KMS-11 (cell line): Measurements from ENCODE around the gene DISC1.
"Not testable (repeated sequence)": the region's sequence is repeated elsewhere in the genome, so short reads cannot be mapped to it uniquely, and the experiment has no call there.

Experiments
- H2AFZ ChIP-seq: fragments of 200-600 bp; sonication (generic); 2 replicates; pipeline ENCODE4 v1.6.1; 2016; ENCODE audit warnings: antibody characterized with exemption, mixed run types, low read depth
- H3K27ac ChIP-seq: fragments of 200-600 bp; sonication (generic); 2 replicates; pipeline ENCODE4 v1.6.1; 2016; ENCODE audit warnings: mild to moderate bottlenecking, mixed run types
- H3K27me3 ChIP-seq: fragments of 200-600 bp; sonication (generic); 2 replicates; pipeline ENCODE4 v1.6.1; 2017; ENCODE audit warnings: mild to moderate bottlenecking, low read depth, mixed run types, moderate library complexity; ENCODE audit not compliant: insufficient read depth
- H3K36me3 ChIP-seq: fragments of 200-600 bp; sonication (generic); 2 replicates; pipeline ENCODE4 v1.6.1; 2017; ENCODE audit warnings: mild to moderate bottlenecking, mixed run types; ENCODE audit not compliant: insufficient read depth
- H3K4me1 ChIP-seq: fragments of 200-600 bp; sonication (generic); 2 replicates; pipeline ENCODE4 v1.6.1; 2016; ENCODE audit warnings: mild to moderate bottlenecking, low read depth, mixed run types; ENCODE audit not compliant: poor library complexity, severe bottlenecking
- H3K4me2 ChIP-seq: fragments of 200-600 bp; sonication (generic); 2 replicates; pipeline ENCODE4 v1.7.0; 2016; ENCODE audit warnings: mild to moderate bottlenecking, mixed run types
- H3K4me3 ChIP-seq: fragments of 200-600 bp; sonication (generic); IDR thresholded peaks from 2 replicates; pipeline ENCODE4 v1.6.1; 2017; ENCODE audit warnings: low read depth, low read length, mixed read lengths; ENCODE audit not compliant: insufficient read depth
- H3K79me2 ChIP-seq: fragments of 200-600 bp; sonication (generic); 2 replicates; pipeline ENCODE4 v1.6.1; 2016; ENCODE audit warnings: low read depth, mixed run types; ENCODE audit not compliant: insufficient read depth
- H3K9ac ChIP-seq: fragments of 200-600 bp; sonication (generic); 2 replicates; pipeline ENCODE4 v1.6.1; 2016; ENCODE audit warnings: mild to moderate bottlenecking, mixed run types
- H4K20me1 ChIP-seq: fragments of 200-600 bp; sonication (generic); 2 replicates; pipeline ENCODE4 v1.6.1; 2016; ENCODE audit warnings: mild to moderate bottlenecking, mixed run types; ENCODE audit not compliant: insufficient read depth
- TF ChIP-seq, protein P1 (sequence below): fragments of 200-600 bp; sonication (generic); conservative IDR thresholded peaks from 2 replicates; pipeline ENCODE4 v1.6.1; 2017; ENCODE audit warnings: low read depth, mild to moderate bottlenecking, antibody characterized with exemption, low read length, moderate library complexity, mixed read lengths

Gene DISC1

DNA sequence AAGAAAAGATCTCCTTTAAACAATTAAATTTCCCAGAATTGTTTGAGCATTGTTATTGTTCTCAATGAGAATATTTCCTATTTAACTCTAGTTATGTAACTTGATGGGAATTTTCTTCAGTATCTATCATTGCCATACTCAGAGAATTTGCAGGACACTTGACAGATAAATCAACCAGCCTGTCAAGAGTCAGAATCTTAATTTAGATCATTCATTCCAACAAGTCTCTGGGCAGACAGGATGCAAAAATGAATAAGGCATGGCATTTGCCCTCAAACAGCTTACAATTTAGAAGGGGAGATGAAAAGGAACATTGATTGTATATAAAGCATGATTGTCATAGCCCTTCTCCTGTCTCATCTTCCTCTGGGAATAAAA lies 7.3 kb upstream of the DISC1 start:
- no peaks in the 10 kb centered on the region for H4K20me1 ChIP-seq
- H3K4me3 ChIP-seq = no peak overlapping the region
- H3K4me2 ChIP-seq = no peak overlapping the region
- no peak overlapping the region for H2AFZ ChIP-seq
- H3K9ac ChIP-seq = no peak overlapping the region
- H3K27ac ChIP-seq = no peak overlapping the region
- H3K27me3 ChIP-seq = no peaks in the 10 kb centered on the region
- TF ChIP-seq, protein P1, sequence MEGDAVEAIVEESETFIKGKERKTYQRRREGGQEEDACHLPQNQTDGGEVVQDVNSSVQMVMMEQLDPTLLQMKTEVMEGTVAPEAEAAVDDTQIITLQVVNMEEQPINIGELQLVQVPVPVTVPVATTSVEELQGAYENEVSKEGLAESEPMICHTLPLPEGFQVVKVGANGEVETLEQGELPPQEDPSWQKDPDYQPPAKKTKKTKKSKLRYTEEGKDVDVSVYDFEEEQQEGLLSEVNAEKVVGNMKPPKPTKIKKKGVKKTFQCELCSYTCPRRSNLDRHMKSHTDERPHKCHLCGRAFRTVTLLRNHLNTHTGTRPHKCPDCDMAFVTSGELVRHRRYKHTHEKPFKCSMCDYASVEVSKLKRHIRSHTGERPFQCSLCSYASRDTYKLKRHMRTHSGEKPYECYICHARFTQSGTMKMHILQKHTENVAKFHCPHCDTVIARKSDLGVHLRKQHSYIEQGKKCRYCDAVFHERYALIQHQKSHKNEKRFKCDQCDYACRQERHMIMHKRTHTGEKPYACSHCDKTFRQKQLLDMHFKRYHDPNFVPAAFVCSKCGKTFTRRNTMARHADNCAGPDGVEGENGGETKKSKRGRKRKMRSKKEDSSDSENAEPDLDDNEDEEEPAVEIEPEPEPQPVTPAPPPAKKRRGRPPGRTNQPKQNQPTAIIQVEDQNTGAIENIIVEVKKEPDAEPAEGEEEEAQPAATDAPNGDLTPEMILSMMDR = no peak
- no peaks in the 10 kb centered on the region for H3K36me3 ChIP-seq
- H3K4me1 ChIP-seq = no peaks in the 10 kb centered on the region
- H3K79me2 ChIP-seq = no peaks in the 10 kb centered on the region

DNA sequence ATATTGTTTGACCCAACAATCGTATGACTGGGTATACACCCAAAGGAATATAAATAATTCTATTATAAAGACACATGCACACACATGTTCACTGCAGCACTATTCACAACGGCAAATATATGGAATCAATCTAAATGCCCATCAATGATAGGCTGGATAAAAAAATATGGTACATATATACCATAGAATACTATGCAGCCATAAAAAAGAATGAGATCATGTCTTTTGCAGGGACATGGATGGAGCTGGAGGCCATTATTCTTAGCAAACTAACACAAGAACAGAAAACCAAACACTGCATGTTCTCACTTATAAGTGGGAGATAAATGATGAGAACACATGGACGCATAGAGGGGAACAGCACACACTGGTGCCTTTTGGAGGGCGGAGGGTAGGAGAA lies 1.5 kb upstream of the DISC1 start:
- H3K79me2 ChIP-seq, H3K9ac ChIP-seq, H3K4me2 ChIP-seq, H3K36me3 ChIP-seq, H3K27ac ChIP-seq, H2AFZ ChIP-seq, H3K4me3 ChIP-seq, H4K20me1 ChIP-seq, H3K27me3 ChIP-seq, H3K4me1 ChIP-seq: not testable (repeated sequence)

DNA sequence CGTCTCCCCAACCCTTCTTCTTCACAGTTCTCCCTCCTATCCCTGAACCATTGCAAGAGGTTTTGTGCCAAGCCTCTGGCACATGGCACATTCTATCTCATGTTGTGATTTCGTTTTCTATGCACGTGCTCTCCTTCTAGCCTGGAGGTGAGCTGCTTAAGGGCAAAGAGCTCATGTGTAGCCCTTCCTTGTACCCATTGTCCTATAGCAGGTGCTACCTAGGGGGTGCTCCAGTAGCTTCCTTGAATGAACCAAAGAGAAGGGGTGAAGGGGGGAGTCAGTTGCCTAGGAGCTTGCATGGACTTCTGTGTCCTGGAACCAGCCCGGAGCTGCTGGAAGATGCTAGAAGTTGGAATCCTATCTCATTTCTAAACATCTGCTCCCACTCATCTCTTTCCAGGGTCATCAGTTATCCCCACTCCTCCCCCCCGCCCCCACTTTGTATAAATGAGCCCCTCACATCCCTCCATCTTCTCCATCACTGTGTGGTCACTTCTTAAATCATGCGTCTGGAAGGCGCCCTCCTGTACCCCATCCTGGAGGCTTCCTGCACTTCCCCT lies 535 bp upstream of the DISC1 start:
- H2AFZ ChIP-seq = peak overlapping the region; percentile 88
- H3K9ac ChIP-seq = peak overlapping the region; percentile 58; the same call in 1 of the 2 replicates
- H3K4me2 ChIP-seq = peak overlapping the region; percentile 89

DNA sequence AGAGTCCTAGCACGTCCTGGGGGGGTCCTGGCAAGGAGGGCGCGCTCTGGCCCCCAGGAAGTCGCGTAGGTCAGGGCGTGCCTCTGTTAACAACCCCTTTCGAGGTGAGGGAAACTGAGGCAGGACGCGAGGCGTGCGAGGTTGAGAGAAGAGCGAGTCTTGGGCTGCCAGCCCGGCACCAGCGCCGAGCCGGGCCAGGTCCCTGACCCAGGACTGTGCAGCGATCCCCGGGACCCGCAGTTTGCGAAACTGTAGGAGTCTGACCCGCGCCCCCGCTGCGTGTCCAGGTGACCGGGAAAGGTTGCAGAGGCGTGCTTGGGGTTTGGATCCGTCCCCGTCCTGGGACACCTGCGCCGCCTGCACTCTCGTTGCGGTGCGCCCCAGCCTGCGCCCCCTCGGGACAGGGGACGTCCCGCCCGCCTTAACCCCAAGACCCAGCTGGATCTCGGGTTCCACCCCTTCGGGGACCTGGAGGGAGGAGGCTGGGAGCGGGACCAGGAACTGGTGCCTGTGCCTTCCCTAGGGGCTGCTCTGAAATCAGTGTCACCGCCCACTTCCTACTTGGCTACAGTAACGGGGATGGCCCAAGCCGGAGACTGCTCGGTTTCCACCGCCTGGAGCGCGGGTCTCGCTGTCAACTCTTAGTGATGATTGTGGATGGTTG lies 493 bp downstream of the DISC1 start:
- H3K27me3 ChIP-seq = no peaks in the 10 kb centered on the region
- H3K27ac ChIP-seq = no peak overlapping the region
- H4K20me1 ChIP-seq = no peaks in the 10 kb centered on the region
- H3K36me3 ChIP-seq = no peaks in the 10 kb centered on the region
- no peaks in the 10 kb centered on the region for H3K79me2 ChIP-seq
- TF ChIP-seq, protein P1 = no peak
- H3K4me3 ChIP-seq = peak overlapping the region; percentile 91
- peak overlapping the region; percentile 88 for H2AFZ ChIP-seq
- peaks cover 7% of the 10 kb centered on the region for H3K4me1 ChIP-seq
- peak overlapping the region; percentile 89 for H3K4me2 ChIP-seq
- peak overlapping the region; percentile 58 for H3K9ac ChIP-seq

More for the DNA sequence above, 535 bp upstream of the DISC1 start:
- Histone ChIP-seq H3K4me1 (peaks cover 7% of the 10 kb centered on the region), H3K36me3 (no peaks in the 10 kb centered on the region), H3K4me3 (peak overlapping the region; percentile 74), H3K79me2 (no peaks in the 10 kb centered on the region), H3K27me3 (no peaks in the 10 kb centered on the region), H4K20me1 (no peaks in the 10 kb centered on the region), H3K27ac (no peak overlapping the region)
- TF ChIP-seq, protein P1 = no peak

DNA sequence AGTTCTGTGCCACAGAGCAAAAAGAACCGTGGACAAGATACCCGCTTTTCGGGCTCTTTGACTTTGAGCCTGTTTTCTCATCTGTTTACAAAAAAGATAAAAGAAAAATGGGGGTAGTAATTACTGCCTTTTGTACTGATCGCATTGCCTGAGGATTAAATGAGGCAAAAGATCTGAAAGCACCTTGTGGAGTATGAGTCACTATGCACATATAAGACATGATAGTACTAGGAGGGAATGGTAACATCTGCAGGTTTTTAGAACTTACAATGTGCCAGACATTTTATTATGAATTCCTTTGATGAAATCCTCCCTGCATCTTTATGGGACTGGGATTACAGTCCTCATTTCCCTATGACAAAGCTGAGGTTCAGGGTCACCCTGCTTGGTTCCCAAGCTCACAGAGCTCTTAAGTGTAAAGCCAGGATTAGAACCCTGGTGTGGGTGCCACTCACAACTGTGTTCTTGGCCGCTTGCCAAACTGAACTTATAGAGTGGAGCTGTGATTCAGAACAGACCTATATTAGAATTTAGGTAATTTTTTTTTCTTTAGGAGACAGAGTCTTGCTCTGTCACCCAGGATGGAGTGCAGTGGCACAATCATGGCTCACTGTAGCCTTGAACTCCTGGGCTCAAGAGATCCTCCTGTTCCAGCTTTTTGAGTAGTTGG lies 1.8 kb downstream of the DISC1 start:
- Histone ChIP-seq H4K20me1 (no peaks in the 10 kb centered on the region), H3K36me3 (no peaks in the 10 kb centered on the region), H2AFZ (no peak overlapping the region), H3K4me3 (no peak overlapping the region), H3K27me3 (no peaks in the 10 kb centered on the region), H3K4me2 (no peak overlapping the region), H3K9ac (no peak overlapping the region), H3K4me1 (peaks cover 7% of the 10 kb centered on the region), H3K79me2 (no peaks in the 10 kb centered on the region), H3K27ac (no peak overlapping the region)
- TF ChIP-seq, protein P1 = no peak
